OCI-LY7 (cell line): Measurements from ENCODE around the gene SPRR1B. TPM values are rescaled to one million over a fixed set of nuclear protein-coding genes. Genes with fewer than 3 reads are reported as not detected.

Source experiments
- BruUV-seq: library from RNA; stranded (reverse); fragments of 400-500 nt; replicated peaks from 2 replicates; lab custom pipeline; 2021; lab: Mats Ljungman, UMichigan
- CTCF ChIA-PET: fragments of 300-600 bp; sonication (Branson Sonifier 250); formaldehyde crosslinking; loops from one replicate; lab custom pipeline; 2022; ENCODE audit warnings: antibody characterized with exemption; ENCODE audit not compliant: unreplicated experiment; lab: Charles Lee
- POLR2A ChIA-PET: fragments of 300-600 bp; sonication (Branson Sonifier 250); formaldehyde crosslinking; loops from one replicate; lab custom pipeline; 2022; ENCODE audit warnings: antibody characterized with exemption; lab: Charles Lee
- DNase-seq: peaks from one replicate; pipeline ENCODE4 v3.0.0-alpha.2; 2015; ENCODE audit warnings: low spot score
- H2AFZ ChIP-seq: fragments of 200-600 bp; sonication (generic), shearing (Covaris generic); 2 replicates; pipeline ENCODE4 v1.6.1; 2014; ENCODE audit warnings: mild to moderate bottlenecking, antibody characterized with exemption, low read length, moderate library complexity
- H3K27ac ChIP-seq: fragments of 200-600 bp; sonication (generic); 2 replicates; pipeline ENCODE4 v1.5.1; 2014; ENCODE audit warnings: mixed run types, low read depth, mild to moderate bottlenecking, moderate library complexity, low read length, inconsistent platforms; ENCODE audit not compliant: poor library complexity, severe bottlenecking
- H3K36me3 ChIP-seq: fragments of 200-600 bp; sonication (generic); 2 replicates; pipeline ENCODE4 v1.6.1; 2014; ENCODE audit warnings: mild to moderate bottlenecking, antibody characterized with exemption, low read length, moderate library complexity, mixed read lengths; ENCODE audit not compliant: insufficient read depth
- H3K4me1 ChIP-seq: fragments of 200-600 bp; sonication (generic); 2 replicates; pipeline ENCODE4 v1.5.1; 2014; ENCODE audit warnings: mild to moderate bottlenecking, low read length; ENCODE audit not compliant: insufficient read depth, poor library complexity, severe bottlenecking
- H3K4me2 ChIP-seq: fragments of 200-600 bp; sonication (generic); 2 replicates; pipeline ENCODE4 v1.6.1; 2014; ENCODE audit warnings: mild to moderate bottlenecking, low read length
- H3K4me3 ChIP-seq: fragments of 200-600 bp; sonication (generic); 2 replicates; pipeline ENCODE4 v1.5.1; 2014; ENCODE audit warnings: mild to moderate bottlenecking, low read depth, low read length; ENCODE audit not compliant: poor library complexity, severe bottlenecking
- H3K79me2 ChIP-seq: fragments of 200-600 bp; sonication (generic); 2 replicates; pipeline ENCODE4 v1.6.1; 2016; ENCODE audit warnings: low read depth, mild to moderate bottlenecking, low read length, moderate library complexity, mixed read lengths; ENCODE audit not compliant: insufficient read depth
- H3K9me2 ChIP-seq: fragments of 200-600 bp; sonication (generic); 2 replicates; pipeline ENCODE4 v1.6.1; 2016; ENCODE audit warnings: mild to moderate bottlenecking, low read length, mixed read lengths; ENCODE audit not compliant: insufficient read depth
- H3K9me3 ChIP-seq: fragments of 200-600 bp; sonication (generic); 2 replicates; pipeline ENCODE4 v1.6.1; 2014; ENCODE audit warnings: mild to moderate bottlenecking, mixed run types, low read length, mixed read lengths
- H4K20me1 ChIP-seq: fragments of 200-600 bp; sonication (generic); 2 replicates; pipeline ENCODE4 v1.6.1; 2014; ENCODE audit warnings: mild to moderate bottlenecking, antibody characterized with exemption, low read length, moderate library complexity, mixed read lengths; ENCODE audit not compliant: insufficient read depth
- CTCF ChIP-seq: fragments of 200-600 bp; sonication (generic); conservative IDR thresholded peaks from 2 replicates; pipeline ENCODE4 v1.5.1; 2014; ENCODE audit warnings: mild to moderate bottlenecking, antibody characterized with exemption, low read length, moderate library complexity, mixed read lengths
- EZH2phosphoT487 ChIP-seq: fragments of 200-600 bp; sonication (generic); IDR thresholded peaks from 2 replicates; pipeline ENCODE4 v1.6.1; 2018; ENCODE audit warnings: low read depth, borderline replicate concordance, mild to moderate bottlenecking, mixed run types, antibody characterized with exemption, low read length, moderate library complexity, mixed read lengths
- intact Hi-C: fragments of 100-400 bp; cut with micrococcal nuclease; formaldehyde crosslinking; loops from one replicate; pipeline ENCODE4 v1.10.0; 2022; ENCODE audit not compliant: unreplicated experiment
- total RNA-seq, 2 experiments: library from RNA; depleted of rRNA in 1 of 2; stranded (reverse); fragments of >200 nt in 1 of 2; shearing (Covaris generic) in 1 of 2; gene quantifications; 2 replicates each; pipeline ENCODE4 v1.2.3, GENCODE V29; 2014 to 2022

The SPRR1B gene
- total RNA-seq, 2 experiments from 2014 or later = not detected

- intact Hi-C loops = no loop called here
- no peaks in the 10 kb centered on the region for H3K9me2 ChIP-seq
- DNase-seq = no peak
- H3K9me3 ChIP-seq = no peaks in the 10 kb centered on the region
- no peaks in the 10 kb centered on the region for H3K79me2 ChIP-seq
- TF ChIP-seq CTCF = no peak
- no peak for TF ChIP-seq EZH2phosphoT487
- no peaks in the 10 kb centered on the region for H3K36me3 ChIP-seq
- POLR2A ChIA-PET = no interaction called here
- H2AFZ ChIP-seq = no peak within 1 kb of the TSS
- no peak within 1 kb of the TSS for H3K4me2 ChIP-seq
- H3K4me3 ChIP-seq = no peak within 1 kb of the TSS
- CTCF ChIA-PET = no interaction called here
- no peaks in the 10 kb centered on the region for H4K20me1 ChIP-seq
- no peaks in the 10 kb centered on the region for H3K4me1 ChIP-seq
- no TSS peak for BruUV-seq
- H3K27ac ChIP-seq = no peak within 1 kb of the TSS
These were observed 47.3 kb upstream of the SPRR1B start, which contains the start of gene SPRR1A for GRCh38 chr1:152983743-152984142. Gene SPRR1A (plus strand): TSS chr1:152984081. CDS start chr1:152985231, 1,150 bp downstream.

GRCh38 chr1:152986578-152986977 lies 44.4 kb upstream of the SPRR1B start:
- POLR2A ChIA-PET = no interaction called here
- Histone ChIP-seq H3K27ac (no peak overlapping the region), H3K4me2 (no peak overlapping the region), H3K4me3 (no peak overlapping the region), H3K36me3 (no peaks in the 10 kb centered on the region), H3K79me2 (no peaks in the 10 kb centered on the region), H3K9me2 (no peaks in the 10 kb centered on the region), H3K4me1 (no peaks in the 10 kb centered on the region), H2AFZ (no peak overlapping the region), H3K9me3 (no peaks in the 10 kb centered on the region), H4K20me1 (no peaks in the 10 kb centered on the region)
- intact Hi-C loops = no loop called here
- TF ChIP-seq CTCF (no peak), EZH2phosphoT487 (no peak)
- CTCF ChIA-PET = no interaction called here
- no TSS peak for BruUV-seq
- DNase-seq = no peak

GRCh38 chr1:152993186-152993585 lies 37.8 kb upstream of the SPRR1B start:
- Histone ChIP-seq H3K27ac (no peak overlapping the region), H3K79me2 (no peaks in the 10 kb centered on the region), H3K9me3 (no peaks in the 10 kb centered on the region), H3K9me2 (no peaks in the 10 kb centered on the region), H3K4me2 (no peak overlapping the region), H3K36me3 (no peaks in the 10 kb centered on the region), H2AFZ (no peak overlapping the region), H3K4me1 (no peaks in the 10 kb centered on the region), H4K20me1 (no peaks in the 10 kb centered on the region), H3K4me3 (no peak overlapping the region)
- intact Hi-C loops = no loop called here
- DNase-seq = no peak
- POLR2A ChIA-PET = no interaction called here
- BruUV-seq = no TSS peak
- CTCF ChIA-PET = no interaction called here
- TF ChIP-seq CTCF = no peak
- TF ChIP-seq EZH2phosphoT487 = no peak
